GM21619 (cell line): ENCODE results near the gene KIAA1549.

Experiments used
- ATAC-seq: cut with Tn5 transposase; IDR thresholded peaks from one replicate; pipeline ENCODE4 v1.9.1; 2021; ENCODE audit not compliant: unreplicated experiment

The KIAA1549 gene

DNA sequence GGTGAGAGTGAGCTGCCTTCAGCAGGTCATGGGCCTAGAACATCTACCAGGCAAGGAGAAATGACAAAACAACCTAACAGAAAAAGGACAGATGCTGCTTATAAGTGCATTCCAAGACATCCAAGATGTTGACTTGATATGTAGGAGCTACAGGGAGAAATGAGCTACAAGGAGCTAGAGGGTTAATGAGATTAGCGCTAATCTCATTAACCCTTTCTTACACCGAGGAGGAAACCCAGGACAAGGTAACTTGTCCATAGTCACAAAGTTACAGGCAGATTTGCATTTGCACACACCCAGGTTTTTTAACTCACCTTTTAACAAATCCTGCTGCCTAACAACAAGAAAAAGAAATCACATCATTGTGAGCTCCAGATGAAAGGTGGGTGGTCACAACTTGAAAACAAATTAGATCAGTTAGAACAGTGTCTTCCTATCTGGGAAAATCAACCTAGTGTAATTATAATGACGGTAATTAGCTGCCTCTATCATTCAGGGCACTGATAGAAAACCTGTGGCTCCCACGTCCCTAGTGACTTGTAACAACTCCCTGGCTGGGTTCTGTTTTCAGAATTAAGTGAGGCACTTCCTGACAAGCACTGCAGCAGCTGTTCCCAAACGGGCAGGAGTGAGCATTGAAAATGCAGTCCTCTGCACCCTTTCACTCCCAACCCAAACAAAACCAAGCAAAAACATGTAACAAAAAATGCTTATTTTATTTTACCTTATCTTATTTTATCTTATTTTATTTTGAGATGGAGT is 5.7 kb downstream of the KIAA1549 start:
- ATAC-seq, result no peak

DNA sequence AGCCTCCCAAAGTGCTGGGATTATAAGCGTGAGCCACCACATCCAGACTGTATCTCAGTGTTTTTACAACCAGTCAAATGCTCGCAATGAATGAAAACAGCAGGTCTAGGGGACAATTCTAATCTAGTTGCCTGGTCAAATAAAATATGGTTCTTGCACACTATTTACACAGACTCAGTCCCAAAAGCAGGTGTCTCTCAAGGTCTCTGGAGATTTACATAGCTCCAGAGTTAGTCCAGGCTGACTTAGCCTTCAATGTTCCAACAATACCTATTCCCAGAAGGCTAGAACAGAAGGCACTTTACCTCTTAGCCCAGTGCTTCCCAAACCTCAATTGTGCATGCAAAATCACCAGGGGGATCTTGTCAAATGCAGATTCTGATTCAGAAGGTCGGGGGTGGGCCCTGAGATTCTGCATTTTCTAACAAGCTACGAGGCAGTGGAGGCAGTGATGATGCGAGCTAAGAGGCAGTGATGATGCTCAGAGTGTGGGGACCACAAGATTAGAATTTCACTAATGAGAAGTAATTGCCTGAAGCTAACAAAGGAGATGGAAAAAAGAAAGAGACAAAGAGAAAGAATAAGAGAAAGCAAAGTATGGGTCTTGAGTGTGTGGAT is 6.4 kb downstream of the KIAA1549 start:
- ATAC-seq, result no peak

DNA sequence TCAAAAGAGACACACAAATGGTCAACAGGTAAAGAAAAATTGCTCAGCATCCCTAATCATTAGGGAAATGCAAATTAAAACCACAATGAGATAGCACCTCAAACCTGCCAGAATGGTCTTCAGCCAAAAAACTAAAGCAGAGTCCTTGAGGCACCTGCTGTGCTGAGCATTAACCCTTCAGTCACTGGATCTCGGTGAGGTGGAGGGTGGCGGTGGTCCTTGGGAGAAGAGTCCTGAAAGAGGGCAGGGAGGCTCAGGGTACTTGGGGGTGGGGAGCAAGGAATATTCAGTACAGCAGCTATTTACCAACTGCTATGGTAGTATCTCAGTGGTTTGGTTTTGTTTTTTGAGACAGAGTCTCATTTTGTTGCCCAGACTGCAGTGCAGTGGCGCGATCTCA is 7.1 kb downstream of the KIAA1549 start:
- no peak for ATAC-seq

DNA sequence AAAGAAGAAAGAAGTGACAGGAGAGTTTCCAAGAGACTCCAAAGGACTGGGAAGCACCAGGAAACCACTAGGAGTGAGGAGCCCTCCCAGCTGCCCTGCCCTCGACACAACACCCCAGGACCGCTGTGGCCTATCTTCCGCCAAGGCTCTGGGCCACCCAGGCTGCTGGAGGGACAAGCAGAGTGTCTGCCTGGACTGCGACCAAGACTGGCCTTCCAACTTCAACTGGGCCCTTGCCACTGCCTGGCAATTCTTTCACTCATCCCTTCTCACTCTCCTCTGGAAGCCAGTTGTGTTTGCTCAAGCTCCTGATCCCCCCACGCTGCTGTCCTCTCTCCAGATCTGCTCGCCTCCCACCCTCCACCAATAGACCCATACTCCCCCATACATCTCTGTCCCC is 10.2 kb downstream of the KIAA1549 start:
- ATAC-seq, result no peak

DNA sequence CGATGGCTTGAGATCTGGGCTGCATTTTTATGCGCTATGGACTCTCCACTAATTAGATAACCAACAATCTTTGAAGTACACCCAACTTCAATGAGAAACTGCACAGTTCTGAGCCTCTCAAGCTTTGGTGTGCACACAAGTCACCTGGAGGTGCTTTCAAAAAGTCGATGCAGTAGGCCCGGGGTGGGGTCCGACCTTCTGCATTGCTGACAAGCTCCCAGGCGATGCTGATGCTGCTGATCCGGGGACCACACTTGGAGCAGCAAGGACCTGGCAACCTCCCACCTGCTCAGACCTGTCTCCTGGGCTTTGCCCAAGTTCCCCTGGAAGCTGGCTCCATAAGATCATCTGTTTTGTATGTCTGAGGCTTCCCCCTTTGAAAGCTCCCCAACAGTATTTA is 10.7 kb downstream of the KIAA1549 start:
- no peak for ATAC-seq

DNA sequence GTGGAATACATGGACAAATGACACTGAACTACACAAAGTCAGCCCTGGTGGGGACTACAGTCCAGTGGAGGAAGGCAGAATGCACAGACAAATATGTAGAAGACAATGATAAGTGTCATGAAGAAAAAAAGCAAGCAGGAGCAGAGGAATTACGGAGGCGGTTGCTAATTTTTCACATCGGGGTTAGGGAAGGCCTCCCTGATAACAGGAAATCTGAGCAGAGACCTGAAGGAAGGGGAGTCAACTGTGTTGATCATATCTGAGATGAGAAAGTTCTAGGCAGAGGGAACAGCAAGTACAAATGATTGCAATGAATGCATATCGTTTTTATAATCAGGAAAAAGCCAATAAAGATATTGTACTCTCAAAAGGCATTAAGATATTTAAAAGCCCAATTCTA is 14.0 kb downstream of the KIAA1549 start:
- no peak for ATAC-seq

DNA sequence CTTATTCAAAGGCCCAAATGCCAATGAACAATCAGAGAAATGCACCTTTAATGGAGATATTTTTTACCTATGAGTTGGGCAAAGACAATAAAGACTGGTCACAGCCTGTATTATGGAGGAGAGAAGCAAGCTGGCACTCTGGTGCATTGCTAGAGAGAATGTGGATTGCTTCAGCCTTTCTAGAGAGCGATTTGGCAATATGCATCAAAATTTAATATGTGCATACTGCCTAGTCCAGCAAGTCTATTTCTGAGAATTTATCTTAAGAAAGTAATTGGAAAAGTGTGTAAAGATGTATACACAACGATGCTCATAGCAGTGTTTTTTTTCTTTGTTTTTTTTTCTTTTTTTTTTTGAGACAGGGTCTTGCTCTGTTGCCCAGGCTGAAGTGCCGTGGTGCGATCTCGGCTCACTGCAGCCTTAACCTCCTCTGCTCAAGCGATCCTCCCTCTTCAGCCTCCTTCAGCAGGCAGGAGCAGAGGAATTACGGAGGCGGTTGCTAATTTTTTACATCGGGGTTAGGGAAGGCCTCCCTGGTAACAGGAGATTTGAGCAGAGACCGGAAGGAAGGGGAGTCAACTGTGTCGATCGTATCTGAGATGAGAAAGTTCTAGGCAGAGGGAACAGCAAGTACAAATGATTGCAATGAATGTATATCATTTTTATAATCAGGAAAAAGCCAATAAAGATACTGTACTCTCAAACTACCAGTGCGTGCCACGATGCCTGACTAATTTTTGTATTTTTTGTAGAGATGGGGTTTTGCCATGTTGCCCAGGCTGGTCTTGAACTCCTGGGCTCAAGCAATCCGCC is 16.4 kb downstream of the KIAA1549 start:
- no peak for ATAC-seq

DNA sequence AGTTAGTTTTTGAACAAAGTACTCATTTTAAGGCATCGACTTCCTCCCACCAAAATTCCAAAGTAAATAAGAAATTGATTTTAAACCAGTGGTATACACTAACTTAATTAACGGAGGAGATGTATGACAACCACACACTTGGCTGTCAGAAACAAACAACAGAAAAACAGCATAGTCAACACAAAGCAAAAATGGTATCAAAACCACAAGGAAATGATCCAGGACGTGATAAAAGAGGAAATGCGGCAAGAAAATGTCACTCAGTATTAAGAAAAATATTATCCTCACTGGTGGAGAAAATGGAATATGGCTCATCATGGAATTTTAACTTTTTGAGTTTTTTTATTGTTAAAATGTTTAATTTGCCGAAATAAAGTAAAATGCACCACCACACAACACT is 17.5 kb downstream of the KIAA1549 start:
- no peak for ATAC-seq

DNA sequence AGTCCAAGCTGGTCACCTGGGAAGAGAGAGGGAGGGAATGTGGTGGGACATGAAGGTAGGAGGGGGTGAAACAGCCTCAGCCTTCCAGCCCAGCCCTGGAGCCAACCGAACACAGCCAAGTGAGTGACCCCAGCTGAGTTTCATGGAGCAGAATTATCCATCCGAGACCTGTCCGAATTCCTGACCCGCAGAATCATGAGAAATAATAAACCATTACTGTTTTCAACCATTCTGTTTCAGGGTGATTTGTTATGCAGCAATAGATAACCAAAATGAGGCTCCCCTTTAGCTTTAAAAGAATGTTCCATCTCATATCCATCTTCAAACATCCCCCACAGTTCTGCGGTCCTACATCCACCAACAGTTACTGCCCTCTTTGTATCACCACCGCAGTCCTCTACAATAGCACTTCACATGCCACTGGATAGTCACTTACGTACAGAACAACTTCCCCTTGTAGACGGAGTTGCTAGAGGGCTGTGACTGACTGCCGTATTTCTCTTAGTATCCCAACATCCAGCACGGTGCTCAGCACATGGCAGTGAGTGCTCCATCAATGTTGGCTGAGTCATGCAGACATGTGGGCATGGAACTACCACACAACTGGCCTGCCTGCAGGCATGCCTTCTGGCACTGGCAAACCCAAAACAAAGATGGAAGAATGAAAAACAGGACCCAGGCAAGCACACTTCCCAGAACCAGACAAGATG is 18.5 kb downstream of the KIAA1549 start:
- no peak for ATAC-seq

DNA sequence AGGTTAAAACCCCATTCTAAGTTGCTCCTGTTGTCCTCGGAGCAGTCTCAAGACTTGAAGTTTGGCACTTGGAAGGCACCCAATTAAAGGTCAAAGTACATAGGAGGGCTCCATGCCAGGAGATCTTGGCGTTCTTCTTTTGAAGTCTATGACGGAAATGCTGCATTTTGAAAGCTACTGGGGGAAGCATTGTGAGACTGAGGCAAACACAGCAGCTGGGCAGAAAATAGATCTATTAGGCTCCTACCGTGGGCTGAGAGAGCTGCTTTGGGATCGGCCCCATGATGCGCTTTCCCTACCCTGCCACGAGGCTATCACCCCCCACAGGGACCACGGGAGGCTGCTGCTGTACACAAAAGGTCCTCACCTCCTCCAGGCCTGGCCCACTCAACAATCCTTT is 20.0 kb downstream of the KIAA1549 start:
- ATAC-seq, result no peak

DNA sequence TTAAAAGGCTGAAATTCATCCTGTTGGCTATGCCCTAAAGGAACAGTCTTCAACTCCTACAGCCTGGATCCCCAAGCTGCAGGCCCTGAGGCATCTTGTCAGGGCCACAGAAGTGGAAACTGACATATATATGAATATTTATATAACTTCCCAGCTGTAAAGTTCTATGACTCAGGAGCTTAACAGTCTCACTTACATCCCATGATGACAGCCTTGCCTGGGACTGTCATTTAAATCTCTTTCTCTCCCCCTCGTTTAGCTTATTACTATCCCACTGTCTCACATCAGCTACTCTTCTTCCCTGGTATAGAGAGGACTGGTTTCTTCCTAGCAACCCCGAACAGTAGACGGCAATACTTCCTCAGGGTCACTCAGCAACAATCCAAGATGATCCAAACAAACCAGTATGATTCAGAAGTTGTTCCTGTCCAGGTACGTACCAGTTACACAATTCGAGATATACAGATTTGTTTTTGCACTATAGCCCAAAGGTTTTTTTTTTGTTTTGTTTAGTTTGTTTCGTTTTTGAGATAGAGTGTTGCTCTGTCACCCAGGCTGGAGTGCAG is 22.7 kb downstream of the KIAA1549 start:
- ATAC-seq, result no peak

DNA sequence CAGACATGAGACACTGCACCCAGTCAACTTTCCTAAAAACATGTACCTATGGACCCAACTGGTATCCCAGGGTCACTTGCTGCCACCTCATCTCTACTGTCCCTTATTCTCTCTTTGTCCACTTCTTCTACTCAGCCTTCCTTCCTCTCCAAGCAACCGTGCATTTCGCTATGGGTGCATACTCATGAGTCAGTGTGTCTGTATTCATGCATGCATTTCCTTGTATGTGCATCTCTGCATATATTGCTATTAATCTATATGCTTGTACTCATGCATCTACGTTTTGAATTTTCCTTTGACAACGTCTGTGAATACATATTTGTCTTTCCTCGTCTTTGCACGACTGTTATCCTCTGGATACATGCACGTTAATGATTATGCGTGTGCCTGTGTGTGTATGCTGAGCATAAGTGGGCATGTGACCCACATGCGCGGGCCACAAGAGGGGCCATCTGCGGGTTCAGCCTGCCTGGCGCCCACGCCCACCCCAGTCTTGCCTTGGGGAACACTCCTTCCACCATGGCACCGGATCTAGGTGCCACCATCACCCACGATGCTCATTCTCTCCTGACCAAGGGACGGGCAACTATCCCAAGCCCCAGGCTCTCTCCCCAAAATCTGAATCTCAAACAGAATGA is 23.3 kb downstream of the KIAA1549 start:
- ATAC-seq, result no peak

DNA sequence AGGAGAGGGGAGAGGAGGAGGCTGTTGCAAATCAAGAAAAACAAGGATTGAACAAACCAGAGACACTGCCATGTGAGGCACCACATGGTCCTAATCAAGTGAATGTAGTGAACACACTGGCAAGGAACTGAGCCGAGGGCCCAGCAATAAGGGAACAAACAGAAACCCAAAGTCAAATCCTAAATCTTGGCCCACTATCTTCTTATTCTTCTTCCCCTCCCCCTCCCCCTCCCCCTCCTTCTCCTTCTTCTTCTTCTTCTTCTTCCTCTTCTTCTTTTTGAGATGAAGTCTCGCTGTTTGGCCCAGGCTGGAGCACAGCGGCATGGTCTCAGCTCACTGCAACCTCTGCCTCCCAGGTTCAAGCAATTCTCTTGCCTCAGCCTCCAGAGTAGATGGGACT is 24.0 kb downstream of the KIAA1549 start:
- ATAC-seq, result no peak

DNA sequence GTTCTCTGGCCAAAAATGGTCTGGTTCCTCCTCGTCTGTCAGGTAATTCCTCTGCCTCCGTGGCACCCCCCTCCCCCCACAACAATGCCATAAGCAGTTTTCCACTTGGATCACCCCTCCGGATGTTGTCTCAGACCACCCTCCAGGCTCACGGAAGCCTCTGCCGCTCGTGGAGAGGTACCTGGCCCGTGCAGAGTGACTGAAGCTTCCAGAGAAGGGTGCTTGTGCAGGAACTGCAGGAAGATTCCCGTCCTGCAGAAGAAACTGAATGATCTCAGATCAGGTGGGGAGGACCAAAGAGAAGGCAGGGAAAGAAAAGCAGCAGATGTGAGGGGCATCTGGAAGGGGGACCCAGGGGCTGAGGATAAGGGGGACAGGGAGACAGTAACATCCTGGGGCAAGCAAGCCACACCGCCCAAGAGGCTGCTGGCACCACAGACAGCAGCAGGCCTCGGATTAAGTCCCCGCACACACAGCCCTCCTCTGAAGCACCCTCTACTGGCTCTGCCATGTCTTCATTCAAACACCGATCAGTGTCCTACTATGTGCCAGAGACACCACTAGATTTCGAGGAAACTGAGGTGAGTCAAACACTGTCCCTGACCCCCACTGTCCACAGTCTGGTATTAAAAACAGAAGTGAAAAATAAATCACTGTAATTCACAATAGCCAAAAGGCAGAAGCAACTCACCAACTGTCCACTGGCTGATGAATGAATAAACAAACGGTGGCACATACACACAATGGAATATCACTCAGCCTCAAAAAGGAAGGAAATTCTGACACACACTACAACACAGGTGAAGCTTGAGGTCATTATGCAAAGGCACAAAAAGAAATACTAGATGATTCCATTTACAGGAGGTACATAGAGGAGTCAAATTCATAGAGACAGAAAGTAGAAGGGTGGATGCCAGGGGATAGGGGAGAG is 26.4 kb downstream of the KIAA1549 start:
- no peak for ATAC-seq

DNA sequence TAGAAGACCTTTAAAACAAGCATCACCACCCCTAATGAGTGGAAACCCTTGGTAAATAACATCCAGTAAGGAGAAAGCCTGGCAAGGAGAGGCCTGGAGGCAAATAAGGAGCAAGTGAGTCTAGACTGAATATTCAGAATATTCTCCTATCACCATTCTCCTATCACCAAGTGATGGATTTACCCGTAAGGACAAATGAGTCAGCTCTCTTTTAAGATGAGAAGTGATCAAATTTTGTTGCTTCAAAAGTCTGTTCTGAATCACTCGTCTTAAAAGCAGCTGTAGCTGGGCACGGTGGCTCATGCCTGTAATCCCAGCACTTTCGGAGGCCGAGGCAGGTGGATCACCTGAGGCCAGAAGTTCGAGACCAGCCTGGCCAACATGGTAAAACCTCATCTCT is 28.4 kb downstream of the KIAA1549 start:
- ATAC-seq, result no peak

DNA sequence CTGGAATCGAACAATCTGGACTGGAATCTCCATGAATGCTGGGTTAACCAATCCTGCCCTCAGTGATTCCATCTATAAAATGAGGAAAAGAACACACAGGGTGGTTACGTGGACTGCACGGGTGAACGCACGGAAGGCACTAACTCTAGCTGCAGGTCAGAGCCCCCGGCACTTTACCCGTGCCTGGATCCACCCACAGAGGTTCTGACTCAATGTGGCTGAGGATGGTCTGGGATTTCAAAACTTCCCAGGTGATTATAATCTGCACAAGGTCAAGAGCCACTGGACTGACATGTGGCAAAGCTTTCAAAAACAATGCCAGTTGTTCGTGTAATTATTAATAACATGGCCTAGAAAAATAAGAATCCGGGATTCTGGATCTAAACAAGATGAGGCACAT is 29.2 kb downstream of the KIAA1549 start:
- ATAC-seq, result no peak

DNA sequence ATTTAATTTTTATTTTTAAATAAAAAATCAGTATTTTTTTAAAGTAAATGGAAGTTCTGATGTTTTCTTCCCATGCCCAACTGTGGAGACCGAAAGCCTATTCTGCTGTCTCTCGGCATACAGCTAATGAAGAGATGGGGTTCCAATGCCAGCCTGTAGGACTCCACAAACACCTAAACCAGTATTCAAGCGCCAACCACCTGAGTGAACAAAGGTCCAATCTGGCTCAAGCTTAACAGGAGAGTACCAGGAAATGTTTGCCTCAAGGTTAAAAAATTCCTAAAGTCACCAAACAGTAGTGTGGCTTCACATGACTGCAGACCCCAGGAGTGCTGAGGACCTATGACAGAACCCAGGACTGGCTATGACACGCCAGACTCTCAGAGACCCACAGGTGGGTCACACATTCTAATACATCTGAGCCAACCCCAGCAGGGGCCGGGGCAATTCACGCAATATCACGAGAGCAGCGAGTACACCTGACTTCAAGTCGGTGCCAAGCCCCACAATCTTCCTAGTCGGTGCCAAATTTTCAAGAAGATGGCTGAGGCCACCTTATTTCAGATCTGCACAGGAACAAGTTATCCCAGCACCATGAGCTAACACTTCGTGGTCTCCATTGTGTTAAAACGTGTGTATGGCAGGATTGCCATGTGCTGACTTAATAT is 31.6 kb downstream of the KIAA1549 start:
- ATAC-seq, result no peak

DNA sequence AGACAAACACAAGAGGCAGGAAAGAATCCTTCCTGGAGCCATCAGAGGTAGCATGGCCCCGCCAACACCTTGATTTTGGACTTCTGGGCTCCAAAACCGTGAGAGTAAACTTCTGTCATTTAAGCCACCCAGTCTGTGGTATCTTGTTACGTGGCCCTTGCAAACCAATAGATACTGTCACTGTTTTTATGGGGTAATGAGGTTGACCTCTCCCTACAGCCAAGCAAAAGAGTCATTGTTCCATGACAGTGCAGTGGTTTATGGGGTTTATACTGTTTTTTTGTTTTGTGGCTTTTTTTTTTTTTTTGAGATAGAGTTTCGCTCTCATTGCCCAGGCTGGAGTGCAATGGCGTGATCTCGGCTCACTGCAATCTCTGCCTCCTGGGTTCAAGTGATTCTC is 32.8 kb downstream of the KIAA1549 start:
- no peak for ATAC-seq

DNA sequence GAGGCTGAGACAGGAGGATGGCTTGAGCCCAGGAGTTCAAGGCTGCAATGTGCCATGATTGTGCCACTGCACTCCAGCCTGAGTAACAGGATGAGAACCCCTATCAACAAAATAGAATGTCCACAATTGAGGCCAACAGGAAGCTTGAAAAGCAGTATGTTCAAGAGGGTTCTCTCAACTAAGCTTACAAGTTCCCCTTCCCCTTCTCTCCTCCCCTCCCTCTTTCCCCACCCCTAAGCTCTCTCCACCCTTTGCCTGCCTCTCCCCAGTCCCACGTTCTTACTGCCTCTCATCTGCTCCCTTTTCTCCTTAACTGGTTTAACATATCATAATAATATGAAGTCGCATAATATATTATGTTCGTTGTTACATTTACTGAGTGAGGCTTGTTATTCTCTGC is 35.4 kb downstream of the KIAA1549 start:
- ATAC-seq, result no peak
